ENCODE measurements around the gene MAPK10.

DNA sequence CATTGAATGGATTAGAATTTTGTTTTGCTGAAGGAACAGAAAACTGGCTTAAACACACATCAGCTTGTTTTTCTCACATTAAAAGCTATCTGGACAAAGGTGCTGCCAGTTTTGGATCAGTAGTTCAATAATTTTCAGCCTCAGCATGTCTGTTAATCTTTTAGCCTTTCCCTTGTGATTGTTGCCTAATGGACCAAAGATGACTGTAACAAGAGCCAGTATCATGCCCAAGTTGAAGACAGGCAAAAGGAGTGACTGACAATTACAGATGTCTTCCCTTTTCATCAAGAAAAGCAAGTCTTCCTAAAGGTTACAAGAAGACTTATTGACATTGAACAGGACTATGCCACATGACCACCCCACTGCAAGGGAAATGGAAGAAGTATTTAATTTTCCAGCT, 419.7 kb downstream of the MAPK10 start:
- TF ChIP-seq CTCF (IDR thresholded peaks at IDR 0.05) (no peak), POLR2AphosphoS5 (IDR thresholded peaks at IDR 0.05; ENCODE audit: insufficient read depth in 1 of 2, low read depth in 1 of 2) (no peak), POLR2A (IDR thresholded peaks at IDR 0.05) (no peak)
